Stimulated activated naive B cell treated with anti-CD40 and anti-IgM and Interleukin-4, amounts not matched to agents 10 μg/mL and 1 μg/mL and 100 μg/mL, for 72 hours (primary cell): ENCODE measurements around the gene FCN1.

ENCODE experiments used
- ATAC-seq, 2 donors: fragments of 150-1000 bp; cut with Tn5 transposase; replicated peaks; 2 replicates each; pipeline ENCODE4 v1.10.0; 2021; ENCODE audit warnings: moderate library complexity in 1 of 2
- DNase-seq: peaks from one replicate; pipeline ENCODE4 v3.0.0; 2021
- H3K27ac Mint-ChIP-seq: one replicate; pipeline ENCODE4 v1.8.0; 2022; ENCODE audit warnings: mild to moderate bottlenecking, mixed read lengths
- H3K27me3 Mint-ChIP-seq, 2 donors: one replicate each; pipeline ENCODE4 v1.8.0; 2022; ENCODE audit warnings: mixed read lengths in 2 of 2
- H3K36me3 Mint-ChIP-seq, 2 donors: one replicate each; pipeline ENCODE4 v1.8.0; 2022; ENCODE audit warnings: mixed read lengths in 2 of 2, mild to moderate bottlenecking in 1 of 2
- H3K4me1 Mint-ChIP-seq, 2 donors: one replicate each; pipeline ENCODE4 v1.8.0; 2022; ENCODE audit warnings: mixed read lengths in 2 of 2, mild to moderate bottlenecking in 1 of 2
- H3K4me3 Mint-ChIP-seq, 2 donors: one replicate each; pipeline ENCODE4 v1.8.0; 2022; ENCODE audit warnings: mild to moderate bottlenecking in 2 of 2, mixed read lengths in 2 of 2, moderate library complexity in 1 of 2
- H3K9me3 Mint-ChIP-seq, 2 donors: one replicate each; pipeline ENCODE4 v1.8.0; 2022; ENCODE audit warnings: mixed read lengths in 2 of 2, mild to moderate bottlenecking in 1 of 2

The FCN1 gene

GRCh38 chr9:134902936-134903335 lies 14.8 kb downstream of the FCN1 start:
- H3K9me3 Mint-ChIP-seq: peaks cover 8 to 17% of the 10 kb centered on the region in 2 donors
- no peak for DNase-seq
- no peak overlapping the region for H3K27ac Mint-ChIP-seq
- peaks cover 5 to 7% of the 10 kb centered on the region in 2 donors for H3K27me3 Mint-ChIP-seq
- no peak overlapping the region for H3K4me3 Mint-ChIP-seq
- no peaks in the 10 kb centered on the region for H3K4me1 Mint-ChIP-seq
- no peak for ATAC-seq
- peaks cover 4 to 8% of the 10 kb centered on the region in 2 donors for H3K36me3 Mint-ChIP-seq

- Mint-ChIP-seq H3K27me3 (peaks cover 11 to 23% of the 10 kb centered on the region in 2 donors), H3K4me1 (no peaks in the 10 kb centered on the region), H3K9me3 (peaks cover 8 to 19% of the 10 kb centered on the region in 2 donors), H3K36me3 (peaks cover 4 to 12% of the 10 kb centered on the region in 2 donors), H3K4me3 (no peak overlapping the region), H3K27ac (no peak overlapping the region)
- DNase-seq (no peak), ATAC-seq (no peak)
Measured at GRCh38 chr9:134899818-134900217, 17.9 kb downstream of the FCN1 start.

- Mint-ChIP-seq H3K9me3 (peaks cover 8 to 18% of the 10 kb centered on the region in 2 donors), H3K36me3 (peaks cover 4 to 12% of the 10 kb centered on the region in 2 donors), H3K4me3 (no peak overlapping the region), H3K27me3 (peaks cover 15 to 24% of the 10 kb centered on the region in 2 donors), H3K4me1 (no peaks in the 10 kb centered on the region), H3K27ac (no peak overlapping the region)
- ATAC-seq: no peak
- DNase-seq: no peak
Measured at GRCh38 chr9:134899168-134899567, 18.5 kb downstream of the FCN1 start.

GRCh38 chr9:134898319-134898718 lies 19.4 kb downstream of the FCN1 start:
- H3K4me1 Mint-ChIP-seq: no peaks in the 10 kb centered on the region
- no peak overlapping the region for H3K4me3 Mint-ChIP-seq
- H3K27me3 Mint-ChIP-seq: peaks cover 19% of the 10 kb centered on the region in 2 donors
- DNase-seq (no peak), ATAC-seq (no peak)
- peaks cover 11 to 18% of the 10 kb centered on the region in 2 donors for H3K9me3 Mint-ChIP-seq
- H3K36me3 Mint-ChIP-seq: peaks cover 4 to 12% of the 10 kb centered on the region in 2 donors
- H3K27ac Mint-ChIP-seq: no peak overlapping the region

- DNase-seq (no peak), ATAC-seq (no peak)
- no peaks in the 10 kb centered on the region for H3K4me1 Mint-ChIP-seq
- H3K36me3 Mint-ChIP-seq: peaks cover 4 to 12% of the 10 kb centered on the region in 2 donors
- H3K4me3 Mint-ChIP-seq: no peak overlapping the region
- H3K27me3 Mint-ChIP-seq: peaks cover 23 to 25% of the 10 kb centered on the region in 2 donors
- no peak overlapping the region for H3K27ac Mint-ChIP-seq
- peaks cover 11 to 18% of the 10 kb centered on the region in 2 donors for H3K9me3 Mint-ChIP-seq
Measured at GRCh38 chr9:134897584-134898170, 20.0 kb downstream of the FCN1 start.

- H3K36me3 Mint-ChIP-seq: peaks cover 4 to 12% of the 10 kb centered on the region in 2 donors
- H3K27ac Mint-ChIP-seq: no peak overlapping the region
- peaks cover 28 to 31% of the 10 kb centered on the region in 2 donors for H3K27me3 Mint-ChIP-seq
- H3K9me3 Mint-ChIP-seq: peaks cover 11 to 18% of the 10 kb centered on the region in 2 donors
- H3K4me1 Mint-ChIP-seq: no peaks in the 10 kb centered on the region
- no peak for ATAC-seq
- no peak overlapping the region for H3K4me3 Mint-ChIP-seq
- DNase-seq: no peak
Measured at GRCh38 chr9:134896834-134897583, 20.7 kb downstream of the FCN1 start.

GRCh38 chr9:134895908-134896833 lies 21.5 kb downstream of the FCN1 start:
- Mint-ChIP-seq H3K27me3 (peaks cover 36 to 37% of the 10 kb centered on the region in 2 donors), H3K9me3 (peaks cover 11 to 18% of the 10 kb centered on the region in 2 donors), H3K4me3 (no peak overlapping the region), H3K27ac (no peak overlapping the region), H3K4me1 (no peaks in the 10 kb centered on the region), H3K36me3 (peaks cover 4 to 12% of the 10 kb centered on the region in 2 donors)
- ATAC-seq (no peak), DNase-seq (no peak)

DNA sequence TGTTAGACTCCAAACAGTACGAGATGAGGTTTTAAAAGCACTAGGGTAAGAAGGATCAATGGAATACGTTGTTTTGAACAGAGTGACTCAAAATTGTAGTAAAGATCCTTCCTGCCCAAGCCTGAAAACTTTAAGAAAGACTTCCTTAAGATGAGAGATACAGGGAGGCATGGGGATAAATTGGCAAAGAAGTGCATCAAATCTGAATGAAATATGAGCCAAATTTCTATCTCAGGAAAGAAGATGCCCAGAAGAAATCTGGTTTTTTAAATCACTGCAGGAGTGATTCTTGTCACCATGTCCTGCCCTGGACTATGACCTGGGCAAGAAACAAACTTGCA lies 22.2 kb downstream of the FCN1 start:
- ATAC-seq: no peak
- Mint-ChIP-seq H3K36me3 (peaks cover 4 to 12% of the 10 kb centered on the region in 2 donors), H3K27ac (no peak overlapping the region), H3K4me3 (no peak overlapping the region), H3K27me3 (peaks cover 41 to 42% of the 10 kb centered on the region in 2 donors), H3K4me1 (no peaks in the 10 kb centered on the region), H3K9me3 (peaks cover 11 to 18% of the 10 kb centered on the region in 2 donors)
- DNase-seq: no peak

GRCh38 chr9:134895097-134895496 lies 22.6 kb downstream of the FCN1 start:
- no peak for ATAC-seq
- no peak for DNase-seq
- Mint-ChIP-seq H3K36me3 (peaks cover 4 to 12% of the 10 kb centered on the region in 2 donors), H3K27me3 (peaks cover 41 to 42% of the 10 kb centered on the region in 2 donors), H3K9me3 (peaks cover 11 to 17% of the 10 kb centered on the region in 2 donors), H3K27ac (peak overlapping the region; percentile 26), H3K4me3 (no peak overlapping the region), H3K4me1 (peaks cover 0 to 1% of the 10 kb centered on the region in 2 donors)

DNA sequence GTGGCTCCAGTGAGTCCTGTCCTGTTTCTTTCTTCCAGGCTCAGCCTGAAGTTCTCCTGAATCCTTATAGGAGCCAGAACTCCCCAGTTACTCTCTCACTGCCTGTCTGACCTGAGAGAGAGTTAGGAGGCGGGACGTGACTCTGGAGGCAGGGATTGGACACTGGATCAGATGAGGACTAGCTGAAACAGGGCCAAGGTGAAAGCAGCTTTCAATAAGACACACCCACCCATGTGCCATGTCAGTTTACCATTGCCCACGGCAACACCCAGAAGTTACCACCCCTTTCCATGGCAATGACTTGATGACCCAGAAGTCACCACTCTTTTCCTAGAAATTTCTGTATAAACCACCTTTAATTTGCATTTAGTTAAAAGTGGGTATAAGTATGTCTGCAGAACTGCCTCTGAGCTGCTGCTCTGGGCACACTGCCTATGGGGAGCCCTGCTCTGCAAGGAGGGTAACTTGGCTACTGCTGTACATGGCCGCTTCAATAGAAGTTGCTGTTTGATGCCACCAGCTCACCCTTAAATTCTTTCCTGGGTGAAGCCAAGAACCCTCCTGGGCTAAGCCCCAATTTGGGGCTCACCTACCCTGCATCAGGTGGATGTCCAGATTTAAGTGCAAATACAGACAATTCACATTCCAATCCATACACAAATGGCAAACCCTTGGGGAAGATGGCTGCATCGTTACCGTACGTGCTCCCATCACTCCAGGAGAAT lies 23.4 kb downstream of the FCN1 start:
- peaks cover 40 to 41% of the 10 kb centered on the region in 2 donors for H3K27me3 Mint-ChIP-seq
- H3K36me3 Mint-ChIP-seq: peaks cover 2 to 10% of the 10 kb centered on the region in 2 donors
- no peak overlapping the region for H3K4me3 Mint-ChIP-seq
- peaks cover 6 to 12% of the 10 kb centered on the region in 2 donors for H3K9me3 Mint-ChIP-seq
- ATAC-seq (no peak), DNase-seq (no peak)
- H3K27ac Mint-ChIP-seq: no peak overlapping the region
- H3K4me1 Mint-ChIP-seq: peaks cover 4 to 9% of the 10 kb centered on the region in 2 donors

DNA sequence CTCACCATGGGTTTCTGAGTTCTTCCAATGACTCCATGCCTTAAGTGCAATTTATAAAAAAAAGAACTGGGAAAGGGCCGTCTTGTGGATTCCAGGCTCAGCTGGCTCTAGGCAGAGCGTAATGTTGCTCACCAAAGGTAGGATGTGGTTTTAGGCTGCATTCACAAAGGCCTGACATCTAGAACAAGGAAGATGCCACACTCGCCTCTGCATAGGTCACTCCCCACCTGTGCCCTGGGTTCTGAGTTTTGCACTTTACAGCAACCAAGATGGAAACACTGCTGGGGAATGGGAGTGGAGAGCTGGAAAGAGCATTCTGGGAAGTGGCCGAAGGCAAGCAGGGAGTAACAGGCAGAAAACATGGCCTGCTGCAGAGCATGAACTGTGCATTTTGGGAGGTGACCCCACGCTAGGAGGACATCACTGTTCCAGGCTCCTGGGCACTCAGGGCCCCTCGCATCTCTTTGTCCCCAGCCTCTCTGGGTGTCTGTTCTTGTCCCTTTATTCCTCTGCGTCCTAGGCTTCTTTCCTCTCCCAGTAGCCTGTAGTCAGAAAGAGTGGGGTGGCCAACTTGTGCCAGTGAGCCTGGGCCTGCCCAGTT lies 24.8 kb downstream of the FCN1 start:
- Mint-ChIP-seq H3K9me3 (peaks cover 2 to 5% of the 10 kb centered on the region in 2 donors), H3K27ac (no peak overlapping the region), H3K4me1 (peaks cover 5 to 10% of the 10 kb centered on the region in 2 donors), H3K36me3 (peaks cover 0 to 4% of the 10 kb centered on the region in 2 donors), H3K27me3 (peaks cover 41 to 49% of the 10 kb centered on the region in 2 donors), H3K4me3 (no peak overlapping the region)
- DNase-seq: no peak
- ATAC-seq: no peak

GRCh38 chr9:134892221-134892620 lies 25.5 kb downstream of the FCN1 start:
- Mint-ChIP-seq H3K27me3 (peaks cover 48 to 52% of the 10 kb centered on the region in 2 donors), H3K4me1 (peaks cover 5 to 17% of the 10 kb centered on the region in 2 donors), H3K36me3 (peaks cover 0 to 4% of the 10 kb centered on the region in 2 donors), H3K9me3 (peaks cover 2 to 5% of the 10 kb centered on the region in 2 donors), H3K4me3 (no peak overlapping the region), H3K27ac (no peak overlapping the region)
- ATAC-seq: no peak
- no peak for DNase-seq

DNA sequence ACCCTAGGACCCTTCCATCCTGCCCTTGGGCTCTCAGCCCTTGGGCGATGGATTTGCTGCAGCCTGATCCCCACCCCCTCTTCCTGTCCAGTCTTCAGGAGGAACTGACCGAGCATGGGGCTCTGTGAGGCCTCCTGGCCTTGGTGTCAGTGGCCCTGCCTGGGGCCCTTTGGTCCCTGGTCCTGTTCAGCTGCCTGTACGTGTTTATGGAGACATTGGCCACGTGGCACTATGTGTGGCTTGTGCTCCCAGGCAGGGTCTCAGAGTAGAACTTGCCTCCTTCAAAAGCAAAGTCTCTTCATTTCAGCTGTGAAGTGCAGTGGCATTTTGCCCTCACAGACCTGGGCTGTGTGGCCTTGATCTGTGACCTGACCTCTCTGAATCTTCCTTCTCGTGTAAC lies 26.0 kb downstream of the FCN1 start:
- H3K4me1 Mint-ChIP-seq: peaks cover 5 to 21% of the 10 kb centered on the region in 2 donors
- no peak for DNase-seq
- no peak overlapping the region for H3K4me3 Mint-ChIP-seq
- ATAC-seq: no peak
- peaks cover 0 to 4% of the 10 kb centered on the region in 2 donors for H3K36me3 Mint-ChIP-seq
- peaks cover 2 to 5% of the 10 kb centered on the region in 2 donors for H3K9me3 Mint-ChIP-seq
- H3K27ac Mint-ChIP-seq: peak overlapping the region; percentile 1
- peaks cover 52 to 53% of the 10 kb centered on the region in 2 donors for H3K27me3 Mint-ChIP-seq
